Measurements from ENCODE around the gene HGF.
A peak's percentile ranks its signal among the peaks of the same experiment; 100 is the strongest.
"Not testable (repeated sequence)": the region's sequence is repeated elsewhere in the genome, so short reads cannot be mapped to it uniquely, and the experiment has no call there.

Gene HGF

GRCh38 chr7:81725003-81725811 is 44.6 kb downstream of the HGF start:
- DNase-seq, result no peak
- no peak for TF ChIP-seq CTCF (IDR thresholded peaks at IDR 0.05; ENCODE audit: low read depth, low read length, missing control alignments)
- Histone ChIP-seq H3K27me3 (replicated peaks) (no peaks in the 10 kb centered on the region), H3K4me3 (ENCODE audit: low read depth, low read length) (no peak overlapping the region), H3K27ac (peak overlapping the region; percentile 71), H3K36me3 (replicated peaks) (no peaks in the 10 kb centered on the region)
- in situ Hi-C loops (cut with HindIII; ENCODE audit: low pct_ligation_motif_present, low sequenced_read_pairs), result no loop called here

- not testable (repeated sequence) for H3K36me3 ChIP-seq (replicated peaks); H3K27me3 ChIP-seq (replicated peaks); H3K4me3 ChIP-seq (ENCODE audit: low read depth, low read length); H3K27ac ChIP-seq; DNase-seq
- in situ Hi-C loops (cut with HindIII; ENCODE audit: low pct_ligation_motif_present, low sequenced_read_pairs), result loop anchor here (25.0 kb wide), 1 partner anchor 210 kb away; no protein-coding TSS in a partner anchor
These were observed 47.6 kb downstream of the HGF start for GRCh38 chr7:81722250-81722649.

- no peak for DNase-seq
- in situ Hi-C loops (cut with HindIII; ENCODE audit: low pct_ligation_motif_present, low sequenced_read_pairs), result loop anchor here (25.0 kb wide), 1 partner anchor 209 kb away; no protein-coding TSS in a partner anchor
- no peaks in the 10 kb centered on the region for H3K27me3 ChIP-seq (replicated peaks)
- H3K4me3 ChIP-seq (ENCODE audit: low read depth, low read length), result no peak overlapping the region
- no peaks in the 10 kb centered on the region for H3K36me3 ChIP-seq (replicated peaks)
- H3K27ac ChIP-seq, result no peak overlapping the region
- no peak for TF ChIP-seq CTCF (IDR thresholded peaks at IDR 0.05; ENCODE audit: low read depth, low read length, missing control alignments)
These were observed 48.4 kb downstream of the HGF start for GRCh38 chr7:81721437-81721836.

- in situ Hi-C loops (cut with HindIII; ENCODE audit: low pct_ligation_motif_present, low sequenced_read_pairs), result loop anchor here (25.0 kb wide), 1 partner anchor 208 kb away; no protein-coding TSS in a partner anchor
- Histone ChIP-seq H3K27ac (no peak overlapping the region), H3K4me3 (ENCODE audit: low read depth, low read length) (no peak overlapping the region), H3K36me3 (replicated peaks) (no peaks in the 10 kb centered on the region), H3K27me3 (replicated peaks) (no peaks in the 10 kb centered on the region)
- no peak for DNase-seq
- TF ChIP-seq CTCF (IDR thresholded peaks at IDR 0.05; ENCODE audit: low read depth, low read length, missing control alignments), result no peak
These were observed 50.0 kb downstream of the HGF start for GRCh38 chr7:81719865-81720264.

GRCh38 chr7:81715984-81716588 is 53.8 kb downstream of the HGF start:
- Histone ChIP-seq H3K27me3 (replicated peaks) (no peaks in the 10 kb centered on the region), H3K27ac (peak overlapping the region; percentile 45), H3K36me3 (replicated peaks) (no peaks in the 10 kb centered on the region), H3K4me3 (ENCODE audit: low read depth, low read length) (no peak overlapping the region)
- in situ Hi-C loops (cut with HindIII; ENCODE audit: low pct_ligation_motif_present, low sequenced_read_pairs), result loop anchor here (25.0 kb wide), 1 partner anchor 204 kb away; no protein-coding TSS in a partner anchor
- peak; percentile 73 for TF ChIP-seq CTCF (IDR thresholded peaks at IDR 0.05; ENCODE audit: low read depth, low read length, missing control alignments)
- DNase-seq, result peak; percentile 79

GRCh38 chr7:81714306-81714705 is 55.5 kb downstream of the HGF start:
- in situ Hi-C loops (cut with HindIII; ENCODE audit: low pct_ligation_motif_present, low sequenced_read_pairs), result loop anchor here (25.0 kb wide), 1 partner anchor 202 kb away; no protein-coding TSS in a partner anchor
- no peak for DNase-seq
- Histone ChIP-seq H3K27me3 (replicated peaks) (no peaks in the 10 kb centered on the region), H3K36me3 (replicated peaks) (no peaks in the 10 kb centered on the region), H3K4me3 (ENCODE audit: low read depth, low read length) (no peak overlapping the region), H3K27ac (no peak overlapping the region)
- TF ChIP-seq CTCF (IDR thresholded peaks at IDR 0.05; ENCODE audit: low read depth, low read length, missing control alignments), result no peak
